GM23338 (cell line): ENCODE data around the gene MMP24OS. TPM values are rescaled to one million over a fixed set of nuclear protein-coding genes. Genes with fewer than 3 reads are reported as not detected.

ENCODE experiments used
- ATAC-seq: fragments of 200-7000 bp; cut with Tn5 transposase; 3 replicates; pipeline ENCODE4 v1.9.1; 2020
- DNase-seq: peaks from one replicate; pipeline ENCODE4 v3.0.0-alpha.2; 2015; ENCODE audit warnings: low spot score
- H2AFZ ChIP-seq: fragments of 200-600 bp; sonication (generic); 2 replicates; pipeline ENCODE4 v1.8.0; 2016; ENCODE audit warnings: antibody characterized with exemption, mild to moderate bottlenecking, moderate library complexity
- H3F3A ChIP-seq: fragments of 200-600 bp; sonication (generic); replicated peaks from 2 replicates; pipeline ENCODE4 v1.8.0; 2017; ENCODE audit warnings: antibody characterized with exemption, mixed run types, low read depth
- H3K27ac ChIP-seq: fragments of 200-600 bp; sonication (generic); 2 replicates; pipeline ENCODE4 v1.6.1; 2016; ENCODE audit warnings: low read depth
- H3K27me3 ChIP-seq: fragments of 200-600 bp; sonication (generic); 2 replicates; pipeline ENCODE4 v1.8.0; 2016; ENCODE audit warnings: mild to moderate bottlenecking, mixed run types, moderate library complexity; ENCODE audit not compliant: insufficient read depth
- H3K36me3 ChIP-seq: fragments of 200-600 bp; sonication (generic); 2 replicates; pipeline ENCODE4 v1.8.0; 2016; ENCODE audit warnings: mild to moderate bottlenecking; ENCODE audit not compliant: insufficient read depth
- H3K4me1 ChIP-seq: fragments of 200-600 bp; sonication (generic); 2 replicates; pipeline ENCODE4 v1.8.0; 2016; ENCODE audit warnings: mild to moderate bottlenecking, moderate library complexity; ENCODE audit not compliant: insufficient read depth
- H3K4me2 ChIP-seq: fragments of 200-600 bp; sonication (generic); 2 replicates; pipeline ENCODE4 v1.7.1; 2017; ENCODE audit warnings: mixed run types
- H3K4me3 ChIP-seq: fragments of 200-600 bp; sonication (generic); 2 replicates; pipeline ENCODE4 v1.6.1; 2016; ENCODE audit warnings: mixed run types
- H3K79me2 ChIP-seq: fragments of 200-600 bp; sonication (generic); replicated peaks from 2 replicates; pipeline ENCODE4 v1.8.0; 2017; ENCODE audit warnings: mild to moderate bottlenecking; ENCODE audit not compliant: insufficient read depth
- H3K9me2 ChIP-seq: fragments of 200-600 bp; sonication (generic); 2 replicates; pipeline ENCODE4 v1.8.0; 2017; ENCODE audit not compliant: insufficient read depth
- H4K20me1 ChIP-seq: fragments of 200-600 bp; sonication (generic); replicated peaks from 2 replicates; pipeline ENCODE4 v1.8.0; 2017; ENCODE audit warnings: mild to moderate bottlenecking; ENCODE audit not compliant: insufficient read depth
- H3K27ac Mint-ChIP-seq: 2 replicates; pipeline ENCODE4 v1.8.0; 2020; ENCODE audit warnings: inconsistent platforms, mild to moderate bottlenecking, moderate library complexity, mixed read lengths
- H3K27me3 Mint-ChIP-seq: 3 replicates; pipeline ENCODE4 v1.8.0; 2022; ENCODE audit warnings: low read depth, mild to moderate bottlenecking, moderate library complexity, mixed read lengths, inconsistent platforms; ENCODE audit not compliant: insufficient read depth, poor library complexity
- H3K36me3 Mint-ChIP-seq: 3 replicates; pipeline ENCODE4 v1.8.0; 2021; ENCODE audit warnings: low read depth, mild to moderate bottlenecking, inconsistent platforms, moderate library complexity, mixed read lengths
- H3K4me1 Mint-ChIP-seq: 3 replicates; pipeline ENCODE4 v1.8.0; 2020; ENCODE audit warnings: mild to moderate bottlenecking, inconsistent platforms, mixed read lengths
- H3K4me3 Mint-ChIP-seq: 3 replicates; pipeline ENCODE4 v1.8.0; 2021; ENCODE audit warnings: moderate library complexity, mild to moderate bottlenecking, inconsistent platforms, mixed read lengths
- H3K9me3 Mint-ChIP-seq: 3 replicates; pipeline ENCODE4 v1.8.0; 2020; ENCODE audit warnings: moderate library complexity, mild to moderate bottlenecking, inconsistent platforms, mixed read lengths
- CTCF ChIP-seq, 2 experiments: fragments of 200-600 bp in 1 of 2; sonication (generic) in 1 of 2; conservative IDR thresholded peaks; 2 replicates each; pipeline versions ENCODE4 v1.5.1 to v1.6.1; 2016 to 2017; ENCODE audit warnings: antibody characterized with exemption in 2 of 2, low read depth in 2 of 2, mild to moderate bottlenecking in 2 of 2, moderate library complexity in 1 of 2
- EZH2 ChIP-seq: fragments of 200-600 bp; sonication (generic); IDR thresholded peaks from one replicate; pipeline ENCODE4 v1.8.0; 2017; ENCODE audit warnings: antibody characterized with exemption, mild to moderate bottlenecking, low read depth; ENCODE audit not compliant: unreplicated experiment
- JUNB ChIP-seq: IDR thresholded peaks from one replicate; pipeline ENCODE4 v1.6.1; 2016; ENCODE audit warnings: antibody characterized with exemption; ENCODE audit not compliant: unreplicated experiment
- NANOG ChIP-seq: IDR thresholded peaks from 2 replicates; pipeline ENCODE4 v1.6.1; 2016; ENCODE audit warnings: antibody characterized with exemption, borderline replicate concordance
- STAT1 ChIP-seq: IDR thresholded peaks from one replicate; pipeline ENCODE4 v1.6.1; 2016; ENCODE audit warnings: antibody characterized with exemption; ENCODE audit not compliant: unreplicated experiment
- ZNF114 ChIP-seq: fragments of 250-450 bp; sonication (Bioruptor Pico); IDR thresholded peaks from 2 replicates; pipeline ENCODE4 v1.5.0; 2020; ENCODE audit warnings: mild to moderate bottlenecking, moderate library complexity
- ZNF331 ChIP-seq: fragments of 250-450 bp; sonication (Bioruptor Pico); IDR thresholded peaks from 2 replicates; pipeline ENCODE4 v1.5.0; 2020; ENCODE audit warnings: low read depth, mild to moderate bottlenecking, moderate library complexity
- ZNF462 ChIP-seq: fragments of 250-450 bp; sonication (Bioruptor Pico); IDR thresholded peaks from 2 replicates; pipeline ENCODE4 v1.5.0; 2020; ENCODE audit warnings: mild to moderate bottlenecking, moderate library complexity
- polyA plus RNA-seq: library from polyadenylated mRNA; unstranded; fragments of >200 nt; fragmentation: Nextera tagmentation; extraction: Ambion mirVana; gene quantifications from 2 replicates; pipeline ENCODE4 v1.2.1, GENCODE V29; 2016
- total RNA-seq: library from RNA; depleted of rRNA; stranded (reverse); fragments of >200 nt; shearing (Covaris generic); gene quantifications from 2 replicates; pipeline ENCODE4 v1.2.3, GENCODE V29; 2014
- TF ChIP-seq, protein P1 (sequence below): IDR thresholded peaks from one replicate; pipeline ENCODE4 v1.6.1; 2018; ENCODE audit warnings: antibody characterized with exemption; ENCODE audit not compliant: unreplicated experiment
- TF ChIP-seq, protein P2 (sequence below): IDR thresholded peaks from 2 replicates; pipeline ENCODE4 v1.6.1; 2016; ENCODE audit warnings: antibody characterized with exemption

Gene MMP24OS
- total and polyA plus RNA-seq, 2 experiments from 2014 or later, result 10.5 to 25.4 TPM

- TF ChIP-seq, protein P1, sequence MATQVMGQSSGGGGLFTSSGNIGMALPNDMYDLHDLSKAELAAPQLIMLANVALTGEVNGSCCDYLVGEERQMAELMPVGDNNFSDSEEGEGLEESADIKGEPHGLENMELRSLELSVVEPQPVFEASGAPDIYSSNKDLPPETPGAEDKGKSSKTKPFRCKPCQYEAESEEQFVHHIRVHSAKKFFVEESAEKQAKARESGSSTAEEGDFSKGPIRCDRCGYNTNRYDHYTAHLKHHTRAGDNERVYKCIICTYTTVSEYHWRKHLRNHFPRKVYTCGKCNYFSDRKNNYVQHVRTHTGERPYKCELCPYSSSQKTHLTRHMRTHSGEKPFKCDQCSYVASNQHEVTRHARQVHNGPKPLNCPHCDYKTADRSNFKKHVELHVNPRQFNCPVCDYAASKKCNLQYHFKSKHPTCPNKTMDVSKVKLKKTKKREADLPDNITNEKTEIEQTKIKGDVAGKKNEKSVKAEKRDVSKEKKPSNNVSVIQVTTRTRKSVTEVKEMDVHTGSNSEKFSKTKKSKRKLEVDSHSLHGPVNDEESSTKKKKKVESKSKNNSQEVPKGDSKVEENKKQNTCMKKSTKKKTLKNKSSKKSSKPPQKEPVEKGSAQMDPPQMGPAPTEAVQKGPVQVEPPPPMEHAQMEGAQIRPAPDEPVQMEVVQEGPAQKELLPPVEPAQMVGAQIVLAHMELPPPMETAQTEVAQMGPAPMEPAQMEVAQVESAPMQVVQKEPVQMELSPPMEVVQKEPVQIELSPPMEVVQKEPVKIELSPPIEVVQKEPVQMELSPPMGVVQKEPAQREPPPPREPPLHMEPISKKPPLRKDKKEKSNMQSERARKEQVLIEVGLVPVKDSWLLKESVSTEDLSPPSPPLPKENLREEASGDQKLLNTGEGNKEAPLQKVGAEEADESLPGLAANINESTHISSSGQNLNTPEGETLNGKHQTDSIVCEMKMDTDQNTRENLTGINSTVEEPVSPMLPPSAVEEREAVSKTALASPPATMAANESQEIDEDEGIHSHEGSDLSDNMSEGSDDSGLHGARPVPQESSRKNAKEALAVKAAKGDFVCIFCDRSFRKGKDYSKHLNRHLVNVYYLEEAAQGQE, result no peak
- TF ChIP-seq, protein P2, sequence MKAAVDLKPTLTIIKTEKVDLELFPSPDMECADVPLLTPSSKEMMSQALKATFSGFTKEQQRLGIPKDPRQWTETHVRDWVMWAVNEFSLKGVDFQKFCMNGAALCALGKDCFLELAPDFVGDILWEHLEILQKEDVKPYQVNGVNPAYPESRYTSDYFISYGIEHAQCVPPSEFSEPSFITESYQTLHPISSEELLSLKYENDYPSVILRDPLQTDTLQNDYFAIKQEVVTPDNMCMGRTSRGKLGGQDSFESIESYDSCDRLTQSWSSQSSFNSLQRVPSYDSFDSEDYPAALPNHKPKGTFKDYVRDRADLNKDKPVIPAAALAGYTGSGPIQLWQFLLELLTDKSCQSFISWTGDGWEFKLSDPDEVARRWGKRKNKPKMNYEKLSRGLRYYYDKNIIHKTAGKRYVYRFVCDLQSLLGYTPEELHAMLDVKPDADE, result no peak
- no peak for TF ChIP-seq ZNF114 (CRISPR knock-in tag)
- no peak for TF ChIP-seq CTCF (conservative IDR thresholded peaks at IDR 0.05; ENCODE audit: low read depth in 2 of 2)
- TF ChIP-seq NANOG, result no peak
- TF ChIP-seq EZH2, result no peak
- TF ChIP-seq JUNB, result no peak
These were observed 29.1 kb downstream of the MMP24OS start (continued) for GRCh38 chr20:35248641-35249475.

GRCh38 chr20:35246723-35247122 lies 31.2 kb downstream of the MMP24OS start:
- Histone ChIP-seq H3K4me1 (0 out of 2 replicates have a peak, but pooled peaks cover 7% of the 10 kb centered on the region), H3F3A (0 out of 2 replicates have a peak, but pooled peaks cover 5% of the 10 kb centered on the region), H3K27ac (no peak overlapping the region), H3K4me2 (no peak overlapping the region), H3K9me2 (no peaks in the 10 kb centered on the region), H4K20me1 (no peaks in the 10 kb centered on the region), H3K27me3 (no peaks in the 10 kb centered on the region), H2AFZ (no peak overlapping the region), H3K36me3 (no peaks in the 10 kb centered on the region), H3K4me3 (no peak overlapping the region), H3K79me2 (no peaks in the 10 kb centered on the region)
- Mint-ChIP-seq H3K27me3 (peaks cover 9% of the 10 kb centered on the region), H3K4me1 (peaks cover 18% of the 10 kb centered on the region), H3K4me3 (no peak overlapping the region), H3K36me3 (no peaks in the 10 kb centered on the region), H3K9me3 (no peaks in the 10 kb centered on the region), H3K27ac (no peak overlapping the region)
- DNase-seq, result no peak
- no peak for ATAC-seq
- TF ChIP-seq STAT1, result no peak
- TF ChIP-seq JUNB, result no peak
- TF ChIP-seq ZNF462 (CRISPR knock-in tag), result no peak
- no peak for TF ChIP-seq ZNF114 (CRISPR knock-in tag)
- no peak for TF ChIP-seq ZNF331 (CRISPR knock-in tag)
